Stimulated activated CD4-positive, alpha-beta T cell treated with anti-CD3 and anti-CD28 coated beads, Interleukin-15, amount 100 ng/mL, for 1 hour (primary cell): ENCODE data around the gene BEND3.
"Not testable (repeated sequence)": the region's sequence is repeated elsewhere in the genome, so short reads cannot be mapped to it uniquely, and the experiment has no call there.

Experiments used
- DNase-seq, 2 donors: peaks; one replicate each; pipeline ENCODE4 v3.0.0-alpha.2; 2020; ENCODE audit warnings: low read depth in 1 of 2, low spot score in 1 of 2

BEND3 gene

GRCh38 chr6:107121964-107122495, 6.7 kb upstream of the BEND3 start:
- DNase-seq = no peak

GRCh38 chr6:107121266-107121665, 6.0 kb upstream of the BEND3 start:
- DNase-seq = no peak

- DNase-seq = no peak
Observed at GRCh38 chr6:107120404-107120803, 5.1 kb upstream of the BEND3 start.

- no peak for DNase-seq
Observed at GRCh38 chr6:107118976-107119375, 3.7 kb upstream of the BEND3 start.

- not testable (repeated sequence) for DNase-seq
Observed at GRCh38 chr6:107118540-107118939, 3.2 kb upstream of the BEND3 start.

- DNase-seq = no peak
Observed at GRCh38 chr6:107116931-107117330, 1.6 kb upstream of the BEND3 start.

- no peak for DNase-seq
Observed at GRCh38 chr6:107116328-107116892, 1.1 kb upstream of the BEND3 start.

GRCh38 chr6:107115695-107116327, 496 bp upstream of the BEND3 start:
- peak in 1 of 2 donors; percentile 3 for DNase-seq

GRCh38 chr6:107114213-107114925, 946 bp downstream of the BEND3 start:
- peak; percentile 49 to 64 for DNase-seq

GRCh38 chr6:107110200-107110599, 5.1 kb downstream of the BEND3 start:
- no peak for DNase-seq

- no peak for DNase-seq
Observed at GRCh38 chr6:107108201-107108890, 7.0 kb downstream of the BEND3 start.

GRCh38 chr6:107107791-107108190, 7.5 kb downstream of the BEND3 start:
- no peak for DNase-seq

- no peak for DNase-seq
Observed at GRCh38 chr6:107106165-107106564, 9.2 kb downstream of the BEND3 start.

GRCh38 chr6:107105511-107106116, 9.7 kb downstream of the BEND3 start:
- DNase-seq = no peak

- no peak for DNase-seq
Observed at GRCh38 chr6:107103082-107103481, 12.2 kb downstream of the BEND3 start.

GRCh38 chr6:107102414-107102805, 12.9 kb downstream of the BEND3 start:
- DNase-seq = no peak

- no peak for DNase-seq
Observed at GRCh38 chr6:107101686-107102413, 13.5 kb downstream of the BEND3 start.

GRCh38 chr6:107101211-107101610, 14.1 kb downstream of the BEND3 start:
- DNase-seq = no peak

GRCh38 chr6:107098436-107099307, 16.6 kb downstream of the BEND3 start:
- no peak for DNase-seq

GRCh38 chr6:107084459-107084858, 30.9 kb downstream of the BEND3 start:
- DNase-seq = not testable (repeated sequence)
